ENCODE results near the gene CTAGE9.

- TF ChIP-seq EP300 (IDR thresholded peaks at IDR 0.05; ENCODE audit: borderline replicate concordance in 1 of 2, low read depth in 2 of 2, low read length in 2 of 2) (no peak), CTBP2 (IDR thresholded peaks at IDR 0.05; ENCODE audit: borderline replicate concordance, insufficient read depth, insufficient read length, low read length) (no peak), CTCF (IDR thresholded peaks at IDR 0.05; ENCODE audit: control extremely low read depth in 1 of 3, insufficient read depth in 1 of 3, low read depth in 1 of 3, low read length in 3 of 3) (no peak), POLR2A (IDR thresholded peaks at IDR 0.05; ENCODE audit: control extremely low read depth in 1 of 2, low read depth in 2 of 2, low read length in 2 of 2) (no peak), CHD2 (IDR thresholded peaks at IDR 0.05; ENCODE audit: low read length) (no peak), EZH2 (IDR thresholded peaks at IDR 0.05; ENCODE audit: low read depth, low read length, severe bottlenecking) (no peak), RFX5 (IDR thresholded peaks at IDR 0.05; ENCODE audit: borderline replicate concordance, low read depth, low read length) (no peak), TAF1 (IDR thresholded peaks at IDR 0.05; ENCODE audit: low read depth, low read length) (no peak), RBBP5 (IDR thresholded peaks at IDR 0.05; ENCODE audit: borderline replicate concordance, low read depth, low read length) (no peak), ZNF274 (IDR thresholded peaks at IDR 0.05; ENCODE audit: borderline replicate concordance, extremely low read depth, low read length) (no peak)
Measured at GRCh38 chr6:131721161-131721560, 10.3 kb upstream of the CTAGE9 start.
